ENCODE data around the gene WDR83. TPM values are rescaled to one million over a fixed set of nuclear protein-coding genes. Genes with fewer than 3 reads are reported as not detected.
A peak's percentile ranks its signal among the peaks of the same experiment; 100 is the strongest.

The WDR83 gene
- total and polyA plus RNA-seq, 10 of the 15 experiments (the other 5 are each of a cell fraction or from before 2014, with no cell fraction given): 0.58 to 17.7 (median 10.8) TPM

GRCh38 chr19:12675940-12676339, 9.3 kb downstream of the WDR83 start:
- FAIRE-seq: no peak
- ChIA-PET POLR2A (no interaction called here), SMC1A (ENCODE audit: uncharacterized antibody, unreplicated experiment) (no interaction called here), CTCF (interaction anchor here (0.9 to 2.8 kb wide), 9 partner anchors 10 to 172 kb away, joined by 3 to 13 read pairs (median 6); partner anchors contain the start of genes MAN2B1, TNPO2, TRIR and WDR83), RAD21 (ENCODE audit: unreplicated experiment) (no interaction called here)
- peaks cover 4% of the 10 kb centered on the region; the same call in 1 of the 2 replicates for H3K4me1 ChIP-seq (ENCODE audit: control insufficient read depth, insufficient read depth, low read length)
- WGBS (ENCODE audit: insufficient coverage, insufficient replicate concordance, low lambda C conversion rate, missing lambda C conversion rate): 79% methylated on average over 15 of the region's 15 CpGs
- no peak for DNase-seq (ENCODE audit: low read depth, low spot score)
- no TSS peak for BruUV-seq (replicated peaks)
- no peaks in the 10 kb centered on the region; the same call in 1 of the 2 replicates for H4K20me1 ChIP-seq (ENCODE audit: control insufficient read depth, insufficient read depth)
- no peaks in the 10 kb centered on the region for H3K27me3 ChIP-seq (replicated peaks in 1 of 2; ENCODE audit: control insufficient read depth in 2 of 2, insufficient read depth in 2 of 2, low read length in 1 of 2)
- H3K79me2 ChIP-seq (ENCODE audit: control insufficient read depth, insufficient read depth, low read length): peaks cover 9% of the 10 kb centered on the region
- H3K4me2 ChIP-seq (ENCODE audit: control insufficient read depth, insufficient read depth): no peak overlapping the region
- in situ Hi-C loops (cut with MboI) (no loop called here), intact Hi-C loops (cut with micrococcal nuclease; ENCODE audit: unreplicated experiment) (loop anchor here (1.0 kb wide), 2 partner anchors 112 to 120 kb away; no protein-coding TSS in a partner anchor)
- H3K9ac ChIP-seq (ENCODE audit: control insufficient read depth, insufficient read depth, low read length): no peak overlapping the region
- no peak overlapping the region for H2AFZ ChIP-seq (ENCODE audit: control insufficient read depth, low read depth, low read length)
- H3K36me3 ChIP-seq (ENCODE audit: control insufficient read depth in 2 of 2, insufficient read depth in 2 of 2, low read length in 1 of 2): peaks cover 31 to 35% of the 10 kb centered on the region in 2 experiments
- no peak for ATAC-seq
- no peak overlapping the region for H3K4me3 ChIP-seq
- no peaks in the 10 kb centered on the region for H3K9me3 ChIP-seq (replicated peaks; ENCODE audit: control insufficient read depth, insufficient read depth, low read length)
- TF ChIP-seq, protein P1, sequence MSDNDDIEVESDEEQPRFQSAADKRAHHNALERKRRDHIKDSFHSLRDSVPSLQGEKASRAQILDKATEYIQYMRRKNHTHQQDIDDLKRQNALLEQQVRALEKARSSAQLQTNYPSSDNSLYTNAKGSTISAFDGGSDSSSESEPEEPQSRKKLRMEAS (IDR thresholded peaks at IDR 0.05; ENCODE audit: low read depth, low read length): no peak
- TF ChIP-seq PML (IDR thresholded peaks at IDR 0.05; ENCODE audit: low read length): 0 out of 2 replicates have a peak, but pooled peaks have one; percentile 29
- H3K27ac ChIP-seq (ENCODE audit: control insufficient read depth, insufficient read depth): no peak overlapping the region

DNA sequence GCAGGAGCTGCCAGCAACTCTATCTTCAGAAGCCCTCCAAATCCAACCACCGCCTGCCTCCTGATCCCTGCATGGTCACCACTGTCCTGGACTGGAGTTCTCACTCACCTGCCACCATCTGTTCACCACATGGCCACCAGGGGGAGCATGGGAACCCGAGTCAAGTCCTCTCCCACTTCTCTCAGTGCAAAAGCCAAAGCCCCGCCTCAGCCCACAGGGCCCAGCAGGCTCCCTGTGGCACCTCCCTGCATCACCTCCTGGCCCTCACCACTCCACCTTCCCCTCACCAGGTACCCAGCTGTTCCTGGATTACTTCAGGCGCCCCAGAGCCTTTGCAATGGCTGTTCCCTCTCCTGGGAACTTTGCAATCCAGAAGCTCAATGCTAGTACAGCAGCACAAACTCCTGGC, 9.8 kb downstream of the WDR83 start:
- Histone ChIP-seq H2AFZ (ENCODE audit: control insufficient read depth, low read depth, low read length) (no peak overlapping the region), H3K9ac (ENCODE audit: control insufficient read depth, insufficient read depth, low read length) (no peak overlapping the region), H3K36me3 (ENCODE audit: control insufficient read depth in 2 of 2, insufficient read depth in 2 of 2, low read length in 1 of 2) (peaks cover 31 to 35% of the 10 kb centered on the region in 2 experiments), H3K9me3 (replicated peaks; ENCODE audit: control insufficient read depth, insufficient read depth, low read length) (no peaks in the 10 kb centered on the region), H3K4me2 (ENCODE audit: control insufficient read depth, insufficient read depth) (0 out of 2 replicates have a peak overlapping the region, but pooled peaks have one; percentile 2), H3K79me2 (ENCODE audit: control insufficient read depth, insufficient read depth, low read length) (peaks cover 9% of the 10 kb centered on the region), H3K4me3 (no peak overlapping the region), H3K4me1 (ENCODE audit: control insufficient read depth, insufficient read depth, low read length) (peaks cover 4% of the 10 kb centered on the region; the same call in 1 of the 2 replicates), H4K20me1 (ENCODE audit: control insufficient read depth, insufficient read depth) (no peaks in the 10 kb centered on the region; the same call in 1 of the 2 replicates), H3K27me3 (replicated peaks in 1 of 2; ENCODE audit: control insufficient read depth in 2 of 2, insufficient read depth in 2 of 2, low read length in 1 of 2) (no peaks in the 10 kb centered on the region), H3K27ac (ENCODE audit: control insufficient read depth, insufficient read depth) (no peak overlapping the region)
- ChIA-PET POLR2A (interaction anchor here (0.6 kb wide), 1 partner anchor 142 kb away, joined by 5 read pairs; no protein-coding TSS in a partner anchor), SMC1A (ENCODE audit: uncharacterized antibody, unreplicated experiment) (no interaction called here), CTCF (interaction anchor here (0.6 to 2.8 kb wide), 14 partner anchors 9 to 172 kb away, joined by 3 to 13 read pairs (median 5); partner anchors contain the start of genes MAN2B1, TNPO2, TRIR and WDR83), RAD21 (ENCODE audit: unreplicated experiment) (no interaction called here)
- intact Hi-C loops (cut with micrococcal nuclease; ENCODE audit: unreplicated experiment): loop anchor here (1.0 kb wide), 2 partner anchors 112 to 120 kb away; no protein-coding TSS in a partner anchor
- BruUV-seq (replicated peaks): TSS peak; percentile 11
- DNase-seq (ENCODE audit: low read depth, low spot score) (no peak), FAIRE-seq (peak; percentile 77), ATAC-seq (peak; percentile 68)
- 2% methylated on average over 4 of the region's 4 CpGs for WGBS (ENCODE audit: insufficient coverage, insufficient replicate concordance, low lambda C conversion rate, missing lambda C conversion rate)
- in situ Hi-C loops (cut with MboI): no loop called here
- TF ChIP-seq CREB1 (IDR thresholded peaks at IDR 0.05; ENCODE audit: low read depth) (0 out of 2 replicates have a peak, but pooled peaks have one; percentile 22), SMC3 (IDR thresholded peaks at IDR 0.05; ENCODE audit: borderline replicate concordance, low read length) (peak; percentile 65), RBBP5 (conservative IDR thresholded peaks at IDR 0.05) (no peak), ZNF207 (IDR thresholded peaks at IDR 0.05; ENCODE audit: borderline replicate concordance) (0 out of 2 replicates have a peak, but pooled peaks have one; percentile 45), ZNF24 (IDR thresholded peaks at IDR 0.05) (no peak), BCL11A (IDR thresholded peaks at IDR 0.05; ENCODE audit: low read depth, low read length) (no peak), REST (IDR thresholded peaks at IDR 0.05; ENCODE audit: low read depth, low read length) (no peak), TCF12 (IDR thresholded peaks at IDR 0.05; ENCODE audit: low read depth, low read length) (peak; percentile 39; the same call in 1 of the 2 replicates), RUNX3 (IDR thresholded peaks at IDR 0.05; ENCODE audit: low read length) (peak; percentile 71), RELA (IDR thresholded peaks at IDR 0.05; ENCODE audit: borderline replicate concordance, partially characterized antibody) (peak; percentile 18), IKZF1 (conservative IDR thresholded peaks at IDR 0.05) (no peak), SPI1 (IDR thresholded peaks at IDR 0.05; ENCODE audit: borderline replicate concordance, insufficient read depth, low read depth, low read length) (peak; percentile 30; the same call in 1 of the 2 replicates), IRF4 (IDR thresholded peaks at IDR 0.05; ENCODE audit: low read depth, low read length) (peak; percentile 55; the same call in 1 of the 2 replicates)
